Fibroblast of the aortic adventitia (primary cell): ENCODE data around the gene PKD2L1. TPM values are rescaled to one million over a fixed set of nuclear protein-coding genes. Genes with fewer than 3 reads are reported as not detected.

Experiments
- DNase-seq: peaks from one replicate; pipeline ENCODE4 v3.0.0-alpha.2; 2010; ENCODE audit warnings: low read depth
- H3K4me3 ChIP-seq: 2 replicates; pipeline ENCODE4 v1.5.1; 2011; ENCODE audit warnings: low read depth, mild to moderate bottlenecking, control low read depth, low read length, moderate library complexity
- CTCF ChIP-seq: IDR thresholded peaks from 2 replicates; pipeline ENCODE4 v1.5.1; 2011; ENCODE audit warnings: mild to moderate bottlenecking, low read length, control low read depth, inconsistent platforms; ENCODE audit not compliant: insufficient read depth
- total RNA-seq: library from RNA; depleted of rRNA; stranded (reverse); fragments of >200 nt; gene quantifications from 2 replicates; pipeline ENCODE4 v1.2.3, GENCODE V29; 2012; ENCODE audit warnings: low replicate concordance

The PKD2L1 gene
- total RNA-seq, 1 donor, result not detected

GRCh38 chr10:100346765-100347567 is 16.9 kb upstream of the PKD2L1 start, which contains the start of gene SCD:
Gene SCD, plus strand, starts transcription at chr10:100347233. Its CDS starts 272 bp downstream, at chr10:100347505.
- DNase-seq, result peak; percentile 92
- TF ChIP-seq CTCF, result no peak
- peak within 1 kb of the TSS; percentile 88 for H3K4me3 ChIP-seq

- TF ChIP-seq CTCF, result no peak
- peak; percentile 63 for DNase-seq
- peak overlapping the region; percentile 88 for H3K4me3 ChIP-seq
These were observed 16.3 kb upstream of the PKD2L1 start for GRCh38 chr10:100346351-100346764.

GRCh38 chr10:100345570-100346330 is 15.7 kb upstream of the PKD2L1 start:
- no peak for TF ChIP-seq CTCF
- peak overlapping the region; percentile 88 for H3K4me3 ChIP-seq
- DNase-seq, result peak; percentile 74

GRCh38 chr10:100344241-100344788 is 14.3 kb upstream of the PKD2L1 start:
- H3K4me3 ChIP-seq, result no peak overlapping the region
- TF ChIP-seq CTCF, result no peak
- DNase-seq, result no peak

- TF ChIP-seq CTCF, result no peak
- DNase-seq, result no peak
- H3K4me3 ChIP-seq, result no peak overlapping the region
These were observed 12.6 kb upstream of the PKD2L1 start for GRCh38 chr10:100342627-100342972.

- H3K4me3 ChIP-seq, result no peak overlapping the region
- DNase-seq, result peak; percentile 58
- TF ChIP-seq CTCF, result peak; percentile 73
These were observed 12.1 kb upstream of the PKD2L1 start for GRCh38 chr10:100341953-100342626.
